ENCODE measurements around the gene RNF103. TPM values are rescaled to one million over a fixed set of nuclear protein-coding genes. Genes with fewer than 3 reads are reported as not detected.

The RNF103 gene
- total RNA-seq, 1 donor: 28.2 TPM

GRCh38 chr2:86617738-86618137 is 5.9 kb downstream of the RNF103 start:
- H3K27ac ChIP-seq (ENCODE audit: low read depth, low read length): no peak overlapping the region
- H3K36me3 ChIP-seq (ENCODE audit: insufficient read depth, low read length): peaks cover 24% of the 10 kb centered on the region
- H3K4me2 ChIP-seq (ENCODE audit: insufficient read depth, low read length): no peak overlapping the region
- no peak for TF ChIP-seq CTCF (IDR thresholded peaks at IDR 0.05; ENCODE audit: extremely low read depth, low read depth, low read length)
- peaks cover 38% of the 10 kb centered on the region for H3K79me2 ChIP-seq (ENCODE audit: insufficient read depth, low read length)
- no peak overlapping the region for H2AFZ ChIP-seq (ENCODE audit: low read length)
- no peaks in the 10 kb centered on the region for H3K27me3 ChIP-seq (ENCODE audit: insufficient read depth, low read length)
- DNase-seq (ENCODE audit: insufficient read length, low spot score, missing footprints): no peak
- no peaks in the 10 kb centered on the region for H3K9me3 ChIP-seq (ENCODE audit: low read depth, low read length)
- peaks cover 15% of the 10 kb centered on the region for H4K20me1 ChIP-seq (ENCODE audit: insufficient read depth, low read length)
- no peak overlapping the region for H3K4me3 ChIP-seq (ENCODE audit: insufficient read depth, low read length)
- H3K4me1 ChIP-seq (ENCODE audit: insufficient read depth, low read length): peaks cover 12% of the 10 kb centered on the region

GRCh38 chr2:86617153-86617552 is 6.5 kb downstream of the RNF103 start:
- Histone ChIP-seq H3K9me3 (ENCODE audit: low read depth, low read length) (no peaks in the 10 kb centered on the region), H3K79me2 (ENCODE audit: insufficient read depth, low read length) (peaks cover 32% of the 10 kb centered on the region), H2AFZ (ENCODE audit: low read length) (no peak overlapping the region), H3K4me2 (ENCODE audit: insufficient read depth, low read length) (no peak overlapping the region), H3K4me3 (ENCODE audit: insufficient read depth, low read length) (no peak overlapping the region), H3K27me3 (ENCODE audit: insufficient read depth, low read length) (no peaks in the 10 kb centered on the region), H4K20me1 (ENCODE audit: insufficient read depth, low read length) (peaks cover 13% of the 10 kb centered on the region), H3K4me1 (ENCODE audit: insufficient read depth, low read length) (peaks cover 12% of the 10 kb centered on the region), H3K36me3 (ENCODE audit: insufficient read depth, low read length) (peaks cover 24% of the 10 kb centered on the region), H3K27ac (ENCODE audit: low read depth, low read length) (no peak overlapping the region)
- DNase-seq (ENCODE audit: insufficient read length, low spot score, missing footprints): no peak
- TF ChIP-seq CTCF (IDR thresholded peaks at IDR 0.05; ENCODE audit: extremely low read depth, low read depth, low read length): no peak

GRCh38 chr2:86616502-86616901 is 7.2 kb downstream of the RNF103 start:
- Histone ChIP-seq H3K27ac (ENCODE audit: low read depth, low read length) (no peak overlapping the region), H3K27me3 (ENCODE audit: insufficient read depth, low read length) (no peaks in the 10 kb centered on the region), H3K79me2 (ENCODE audit: insufficient read depth, low read length) (peaks cover 26% of the 10 kb centered on the region), H3K9me3 (ENCODE audit: low read depth, low read length) (no peaks in the 10 kb centered on the region), H3K4me3 (ENCODE audit: insufficient read depth, low read length) (no peak overlapping the region), H3K4me2 (ENCODE audit: insufficient read depth, low read length) (no peak overlapping the region), H4K20me1 (ENCODE audit: insufficient read depth, low read length) (peaks cover 7% of the 10 kb centered on the region), H3K36me3 (ENCODE audit: insufficient read depth, low read length) (peaks cover 24% of the 10 kb centered on the region), H3K4me1 (ENCODE audit: insufficient read depth, low read length) (peaks cover 7% of the 10 kb centered on the region), H2AFZ (ENCODE audit: low read length) (no peak overlapping the region)
- no peak for DNase-seq (ENCODE audit: insufficient read length, low spot score, missing footprints)
- TF ChIP-seq CTCF (IDR thresholded peaks at IDR 0.05; ENCODE audit: extremely low read depth, low read depth, low read length): no peak

- peaks cover 4% of the 10 kb centered on the region for H4K20me1 ChIP-seq (ENCODE audit: insufficient read depth, low read length)
- H3K4me3 ChIP-seq (ENCODE audit: insufficient read depth, low read length): no peak overlapping the region
Observed at GRCh38 chr2:86615596-86615995, 8.1 kb downstream of the RNF103 start.

More at GRCh38 chr2:86615596-86615995, 8.1 kb downstream of the RNF103 start:
- no peaks in the 10 kb centered on the region for H3K9me3 ChIP-seq (ENCODE audit: low read depth, low read length)
- no peak overlapping the region for H2AFZ ChIP-seq (ENCODE audit: low read length)
- TF ChIP-seq CTCF (IDR thresholded peaks at IDR 0.05; ENCODE audit: extremely low read depth, low read depth, low read length): no peak
- H3K4me1 ChIP-seq (ENCODE audit: insufficient read depth, low read length): no peaks in the 10 kb centered on the region
- peaks cover 17% of the 10 kb centered on the region for H3K79me2 ChIP-seq (ENCODE audit: insufficient read depth, low read length)
- H3K36me3 ChIP-seq (ENCODE audit: insufficient read depth, low read length): peaks cover 24% of the 10 kb centered on the region
- no peaks in the 10 kb centered on the region for H3K27me3 ChIP-seq (ENCODE audit: insufficient read depth, low read length)
- no peak overlapping the region for H3K4me2 ChIP-seq (ENCODE audit: insufficient read depth, low read length)
- H3K27ac ChIP-seq (ENCODE audit: low read depth, low read length): no peak overlapping the region
- no peak for DNase-seq (ENCODE audit: insufficient read length, low spot score, missing footprints)

Data from osteoblast (primary cell).